GM21526 (cell line): ENCODE data around the gene ABCC4.

ENCODE experiments used
- ATAC-seq: cut with Tn5 transposase; IDR thresholded peaks from one replicate; pipeline ENCODE4 v1.9.1; 2021; ENCODE audit warnings: moderate library complexity; ENCODE audit not compliant: unreplicated experiment, low FRiP score

Gene ABCC4

GRCh38 chr13:95075506-95075905 is 225.7 kb downstream of the ABCC4 start:
- ATAC-seq: no peak

- ATAC-seq: no peak
Observed at GRCh38 chr13:95074820-95075219, 226.4 kb downstream of the ABCC4 start.

- no peak for ATAC-seq
Observed at GRCh38 chr13:95073747-95074311, 227.4 kb downstream of the ABCC4 start.

- no peak for ATAC-seq
Observed at GRCh38 chr13:95067303-95067702, 233.9 kb downstream of the ABCC4 start.

GRCh38 chr13:95060014-95060519 is 241.2 kb downstream of the ABCC4 start:
- no peak for ATAC-seq

GRCh38 chr13:95059306-95059705 is 241.9 kb downstream of the ABCC4 start:
- ATAC-seq: no peak

- no peak for ATAC-seq
Observed at GRCh38 chr13:95058680-95059079, 242.6 kb downstream of the ABCC4 start.

GRCh38 chr13:95056266-95056665 is 245.0 kb downstream of the ABCC4 start:
- no peak for ATAC-seq

- ATAC-seq: no peak
Observed at GRCh38 chr13:95050800-95051615, 250.2 kb downstream of the ABCC4 start.

- no peak for ATAC-seq
Observed at GRCh38 chr13:95049772-95050171, 251.5 kb downstream of the ABCC4 start.

GRCh38 chr13:95044452-95045205 is 256.6 kb downstream of the ABCC4 start:
- no peak for ATAC-seq

- ATAC-seq: no peak
Observed at GRCh38 chr13:95039415-95039814, 261.8 kb downstream of the ABCC4 start.

- ATAC-seq: no peak
Observed at GRCh38 chr13:95038949-95039348, 262.3 kb downstream of the ABCC4 start.

- no peak for ATAC-seq
Observed at GRCh38 chr13:95035311-95036109, 265.7 kb downstream of the ABCC4 start.

GRCh38 chr13:95033890-95034289 is 267.4 kb downstream of the ABCC4 start:
- ATAC-seq: peak; percentile 52

- no peak for ATAC-seq
Observed at GRCh38 chr13:95032121-95032520, 269.1 kb downstream of the ABCC4 start.

GRCh38 chr13:95030821-95031343 is 270.4 kb downstream of the ABCC4 start:
- no peak for ATAC-seq

- ATAC-seq: no peak
Observed at GRCh38 chr13:95027638-95028037, 273.6 kb downstream of the ABCC4 start.

- no peak for ATAC-seq
Observed at GRCh38 chr13:95025116-95025515, 276.1 kb downstream of the ABCC4 start.

- no peak for ATAC-seq
Observed at GRCh38 chr13:95023405-95023804, 277.8 kb downstream of the ABCC4 start.
